ENCODE data around the gene ARHGEF5.
"Not testable (repeated sequence)": the region's sequence is repeated elsewhere in the genome, so short reads cannot be mapped to it uniquely, and the experiment has no call there.

Gene ARHGEF5

GRCh38 chr7:144403649-144404061 lies 48.5 kb downstream of the ARHGEF5 start, which contains the start of gene NOBOX:
Gene NOBOX, minus strand, starts transcription at chr7:144403693.
- H3K36me3 ChIP-seq (ENCODE audit: control insufficient read depth in 1 of 2, insufficient read depth in 2 of 2, low read length in 2 of 2): no peaks in the 10 kb centered on the region
- H3K4me1 ChIP-seq (ENCODE audit: control insufficient read depth in 1 of 2, insufficient read depth in 2 of 2, low read length in 2 of 2): peaks cover 0 to 5% of the 10 kb centered on the region in 2 donors
- no peak within 1 kb of the TSS for H3K27ac ChIP-seq (ENCODE audit: low read length)
- H3K27me3 ChIP-seq (ENCODE audit: low read depth, low read length): no peaks in the 10 kb centered on the region
- H3K4me3 ChIP-seq (ENCODE audit: low read depth in 1 of 2, low read length in 2 of 2): no peak within 1 kb of the TSS
- no peaks in the 10 kb centered on the region for H3K9me3 ChIP-seq (ENCODE audit: control insufficient read depth in 1 of 2, low read length in 2 of 2)

- H3K36me3 ChIP-seq (ENCODE audit: control insufficient read depth in 1 of 2, insufficient read depth in 2 of 2, low read length in 2 of 2): no peaks in the 10 kb centered on the region
- no peaks in the 10 kb centered on the region for H3K9me3 ChIP-seq (ENCODE audit: control insufficient read depth in 1 of 2, low read length in 2 of 2)
- no peak overlapping the region for H3K4me3 ChIP-seq (ENCODE audit: low read depth in 1 of 2, low read length in 2 of 2)
- no peak overlapping the region for H3K27ac ChIP-seq (ENCODE audit: low read length)
- H3K27me3 ChIP-seq (ENCODE audit: low read depth, low read length): no peaks in the 10 kb centered on the region
- H3K4me1 ChIP-seq (ENCODE audit: control insufficient read depth in 1 of 2, insufficient read depth in 2 of 2, low read length in 2 of 2): peaks cover 0 to 5% of the 10 kb centered on the region in 2 donors
Measured at GRCh38 chr7:144404946-144405345, 49.7 kb downstream of the ARHGEF5 start.

- Histone ChIP-seq H3K27ac (ENCODE audit: low read length) (no peak overlapping the region), H3K36me3 (ENCODE audit: control insufficient read depth in 1 of 2, insufficient read depth in 2 of 2, low read length in 2 of 2) (no peaks in the 10 kb centered on the region), H3K4me3 (ENCODE audit: low read depth in 1 of 2, low read length in 2 of 2) (no peak overlapping the region), H3K4me1 (ENCODE audit: control insufficient read depth in 1 of 2, insufficient read depth in 2 of 2, low read length in 2 of 2) (peaks cover 0 to 5% of the 10 kb centered on the region in 2 donors), H3K9me3 (ENCODE audit: control insufficient read depth in 1 of 2, low read length in 2 of 2) (no peaks in the 10 kb centered on the region), H3K27me3 (ENCODE audit: low read depth, low read length) (no peaks in the 10 kb centered on the region)
Measured at GRCh38 chr7:144407266-144407931, 52.2 kb downstream of the ARHGEF5 start.

GRCh38 chr7:144408121-144408520 lies 52.9 kb downstream of the ARHGEF5 start:
- Histone ChIP-seq H3K9me3 (ENCODE audit: control insufficient read depth in 1 of 2, low read length in 2 of 2) (no peaks in the 10 kb centered on the region), H3K36me3 (ENCODE audit: control insufficient read depth in 1 of 2, insufficient read depth in 2 of 2, low read length in 2 of 2) (no peaks in the 10 kb centered on the region), H3K27me3 (ENCODE audit: low read depth, low read length) (no peaks in the 10 kb centered on the region), H3K4me3 (ENCODE audit: low read depth in 1 of 2, low read length in 2 of 2) (no peak overlapping the region), H3K27ac (ENCODE audit: low read length) (no peak overlapping the region), H3K4me1 (ENCODE audit: control insufficient read depth in 1 of 2, insufficient read depth in 2 of 2, low read length in 2 of 2) (peaks cover 0 to 5% of the 10 kb centered on the region in 2 donors)

GRCh38 chr7:144410441-144410840 lies 55.2 kb downstream of the ARHGEF5 start:
- Histone ChIP-seq H3K9me3 (ENCODE audit: control insufficient read depth in 1 of 2, low read length in 2 of 2) (no peaks in the 10 kb centered on the region), H3K4me1 (ENCODE audit: control insufficient read depth in 1 of 2, insufficient read depth in 2 of 2, low read length in 2 of 2) (peaks cover 0 to 5% of the 10 kb centered on the region in 2 donors), H3K36me3 (ENCODE audit: control insufficient read depth in 1 of 2, insufficient read depth in 2 of 2, low read length in 2 of 2) (no peaks in the 10 kb centered on the region), H3K27ac (ENCODE audit: low read length) (no peak overlapping the region), H3K4me3 (ENCODE audit: low read depth in 1 of 2, low read length in 2 of 2) (no peak overlapping the region), H3K27me3 (ENCODE audit: low read depth, low read length) (no peaks in the 10 kb centered on the region)

- no peaks in the 10 kb centered on the region for H3K9me3 ChIP-seq (ENCODE audit: control insufficient read depth in 1 of 2, low read length in 2 of 2)
- H3K27ac ChIP-seq (ENCODE audit: low read length): no peak overlapping the region
- no peaks in the 10 kb centered on the region for H3K4me1 ChIP-seq (ENCODE audit: control insufficient read depth in 1 of 2, insufficient read depth in 2 of 2, low read length in 2 of 2)
- H3K36me3 ChIP-seq (ENCODE audit: control insufficient read depth in 1 of 2, insufficient read depth in 2 of 2, low read length in 2 of 2): no peaks in the 10 kb centered on the region
- H3K4me3 ChIP-seq (ENCODE audit: low read depth in 1 of 2, low read length in 2 of 2): no peak overlapping the region
- H3K27me3 ChIP-seq (ENCODE audit: low read depth, low read length): no peaks in the 10 kb centered on the region
Measured at GRCh38 chr7:144414815-144415214, 59.6 kb downstream of the ARHGEF5 start.

GRCh38 chr7:144415858-144416257 lies 60.7 kb downstream of the ARHGEF5 start:
- Histone ChIP-seq H3K27ac (ENCODE audit: low read length) (no peak overlapping the region), H3K9me3 (ENCODE audit: control insufficient read depth in 1 of 2, low read length in 2 of 2) (no peaks in the 10 kb centered on the region), H3K36me3 (ENCODE audit: control insufficient read depth in 1 of 2, insufficient read depth in 2 of 2, low read length in 2 of 2) (no peaks in the 10 kb centered on the region), H3K27me3 (ENCODE audit: low read depth, low read length) (no peaks in the 10 kb centered on the region), H3K4me3 (ENCODE audit: low read depth in 1 of 2, low read length in 2 of 2) (no peak overlapping the region), H3K4me1 (ENCODE audit: control insufficient read depth in 1 of 2, insufficient read depth in 2 of 2, low read length in 2 of 2) (no peaks in the 10 kb centered on the region)

GRCh38 chr7:144416341-144416740 lies 61.1 kb downstream of the ARHGEF5 start:
- Histone ChIP-seq H3K27me3 (ENCODE audit: low read depth, low read length) (no peaks in the 10 kb centered on the region), H3K9me3 (ENCODE audit: control insufficient read depth in 1 of 2, low read length in 2 of 2) (no peaks in the 10 kb centered on the region), H3K27ac (ENCODE audit: low read length) (no peak overlapping the region), H3K4me3 (ENCODE audit: low read depth in 1 of 2, low read length in 2 of 2) (no peak overlapping the region), H3K4me1 (ENCODE audit: control insufficient read depth in 1 of 2, insufficient read depth in 2 of 2, low read length in 2 of 2) (no peaks in the 10 kb centered on the region), H3K36me3 (ENCODE audit: control insufficient read depth in 1 of 2, insufficient read depth in 2 of 2, low read length in 2 of 2) (no peaks in the 10 kb centered on the region)

- not testable (repeated sequence) for H3K27me3 ChIP-seq (ENCODE audit: low read depth, low read length); H3K4me1 ChIP-seq (ENCODE audit: control insufficient read depth in 1 of 2, insufficient read depth in 2 of 2, low read length in 2 of 2); H3K4me3 ChIP-seq (ENCODE audit: low read depth in 1 of 2, low read length in 2 of 2); H3K27ac ChIP-seq (ENCODE audit: low read length); H3K9me3 ChIP-seq (ENCODE audit: control insufficient read depth in 1 of 2, low read length in 2 of 2); H3K36me3 ChIP-seq (ENCODE audit: control insufficient read depth in 1 of 2, insufficient read depth in 2 of 2, low read length in 2 of 2)
Measured at GRCh38 chr7:144418931-144419330, 63.7 kb downstream of the ARHGEF5 start.

GRCh38 chr7:144427539-144427938 lies 72.3 kb downstream of the ARHGEF5 start:
- H3K27me3 ChIP-seq (ENCODE audit: low read depth, low read length); H3K27ac ChIP-seq (ENCODE audit: low read length); H3K4me1 ChIP-seq (ENCODE audit: control insufficient read depth in 1 of 2, insufficient read depth in 2 of 2, low read length in 2 of 2); H3K36me3 ChIP-seq (ENCODE audit: control insufficient read depth in 1 of 2, insufficient read depth in 2 of 2, low read length in 2 of 2); H3K4me3 ChIP-seq (ENCODE audit: low read depth in 1 of 2, low read length in 2 of 2): not testable (repeated sequence)
- peaks cover 0 to 14% of the 10 kb centered on the region in 2 donors for H3K9me3 ChIP-seq (ENCODE audit: control insufficient read depth in 1 of 2, low read length in 2 of 2)

- H3K9me3 ChIP-seq (ENCODE audit: control insufficient read depth in 1 of 2, low read length in 2 of 2): peaks cover 0 to 14% of the 10 kb centered on the region in 2 donors
- H3K4me1 ChIP-seq (ENCODE audit: control insufficient read depth in 1 of 2, insufficient read depth in 2 of 2, low read length in 2 of 2): no peaks in the 10 kb centered on the region
- H3K4me3 ChIP-seq (ENCODE audit: low read depth in 1 of 2, low read length in 2 of 2): no peak overlapping the region
- no peak overlapping the region for H3K27ac ChIP-seq (ENCODE audit: low read length)
- no peaks in the 10 kb centered on the region for H3K27me3 ChIP-seq (ENCODE audit: low read depth, low read length)
- no peaks in the 10 kb centered on the region for H3K36me3 ChIP-seq (ENCODE audit: control insufficient read depth in 1 of 2, insufficient read depth in 2 of 2, low read length in 2 of 2)
Measured at GRCh38 chr7:144428431-144428830, 73.2 kb downstream of the ARHGEF5 start.
